Measurements from ENCODE around the gene UBE2Q1. TPM values are rescaled to one million over a fixed set of nuclear protein-coding genes. Genes with fewer than 3 reads are reported as not detected.

UBE2Q1 gene
- total and polyA plus RNA-seq, 2 donors from 2014 or later: 72.3 to 77.6 TPM

DNA sequence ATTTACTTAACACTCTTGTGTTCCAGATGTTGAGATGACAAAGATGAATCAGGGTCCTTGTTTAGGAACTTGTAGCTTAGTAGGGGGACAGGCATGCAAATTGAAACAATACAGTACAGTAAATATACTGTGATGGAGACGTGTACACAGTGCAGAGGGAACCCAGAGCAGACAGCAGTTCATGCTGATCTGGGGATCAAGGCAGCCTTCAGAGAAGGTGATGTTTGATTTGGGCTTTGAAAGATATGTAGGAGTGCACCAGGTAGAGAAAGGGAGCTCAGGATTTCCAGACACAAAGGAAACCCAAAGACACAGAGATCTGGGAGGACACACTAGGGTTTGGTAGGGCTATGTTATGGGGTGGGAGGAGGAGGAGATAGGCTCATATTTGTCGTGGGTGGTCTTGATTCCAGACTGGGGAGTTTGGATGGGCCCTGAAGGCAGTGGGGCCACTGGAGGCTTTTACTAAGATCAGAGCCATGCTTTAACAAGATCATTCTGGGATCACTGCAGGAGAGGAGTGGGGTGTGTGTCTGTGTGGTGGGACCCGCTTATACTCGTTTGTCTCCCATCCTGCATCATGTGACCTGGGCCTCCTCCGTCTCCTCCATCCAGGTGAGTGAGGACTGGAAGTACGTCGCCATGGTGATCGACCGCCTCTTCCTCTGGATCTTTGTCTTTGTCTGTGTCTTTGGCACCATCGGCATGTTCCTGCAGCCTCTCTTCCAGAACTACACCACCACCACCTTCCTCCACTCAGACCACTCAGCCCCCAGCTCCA, 16.9 kb upstream of the UBE2Q1 start:
- FAIRE-seq (no peak), DNase-seq (no peak)
- TF ChIP-seq, protein P1, sequence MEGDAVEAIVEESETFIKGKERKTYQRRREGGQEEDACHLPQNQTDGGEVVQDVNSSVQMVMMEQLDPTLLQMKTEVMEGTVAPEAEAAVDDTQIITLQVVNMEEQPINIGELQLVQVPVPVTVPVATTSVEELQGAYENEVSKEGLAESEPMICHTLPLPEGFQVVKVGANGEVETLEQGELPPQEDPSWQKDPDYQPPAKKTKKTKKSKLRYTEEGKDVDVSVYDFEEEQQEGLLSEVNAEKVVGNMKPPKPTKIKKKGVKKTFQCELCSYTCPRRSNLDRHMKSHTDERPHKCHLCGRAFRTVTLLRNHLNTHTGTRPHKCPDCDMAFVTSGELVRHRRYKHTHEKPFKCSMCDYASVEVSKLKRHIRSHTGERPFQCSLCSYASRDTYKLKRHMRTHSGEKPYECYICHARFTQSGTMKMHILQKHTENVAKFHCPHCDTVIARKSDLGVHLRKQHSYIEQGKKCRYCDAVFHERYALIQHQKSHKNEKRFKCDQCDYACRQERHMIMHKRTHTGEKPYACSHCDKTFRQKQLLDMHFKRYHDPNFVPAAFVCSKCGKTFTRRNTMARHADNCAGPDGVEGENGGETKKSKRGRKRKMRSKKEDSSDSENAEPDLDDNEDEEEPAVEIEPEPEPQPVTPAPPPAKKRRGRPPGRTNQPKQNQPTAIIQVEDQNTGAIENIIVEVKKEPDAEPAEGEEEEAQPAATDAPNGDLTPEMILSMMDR (IDR thresholded peaks at IDR 0.05; ENCODE audit: borderline replicate concordance, extremely low read depth, insufficient read depth): no peak
- H3K9me3 ChIP-seq (ENCODE audit: control insufficient read depth in 2 of 3, insufficient read depth in 1 of 3, low read length in 3 of 3): no peaks in the 10 kb centered on the region
- H3K36me3 ChIP-seq (ENCODE audit: control insufficient read depth in 2 of 3, insufficient read depth in 3 of 3, low read length in 3 of 3): peaks cover 0 to 10% (median 3%) of the 10 kb centered on the region in 3 donors
- no peak overlapping the region for H3K4me3 ChIP-seq (ENCODE audit: low read length in 3 of 3)
- H3K4me1 ChIP-seq (ENCODE audit: control insufficient read depth in 2 of 3, insufficient read depth in 2 of 3, low read depth in 1 of 3, low read length in 3 of 3): peaks cover 0 to 10% (median 0%) of the 10 kb centered on the region in 3 donors
- intact Hi-C loops (cut with DNase I): no loop called here
- no peak overlapping the region for H3K27ac ChIP-seq (ENCODE audit: low read depth in 2 of 2, low read length in 2 of 2)
- H3K9ac ChIP-seq (ENCODE audit: low read length in 3 of 3): no peak overlapping the region
- H3K27me3 ChIP-seq (ENCODE audit: control insufficient read depth, insufficient read depth, low read length): no peaks in the 10 kb centered on the region

GRCh38 chr1:154574716-154575115, 16.3 kb upstream of the UBE2Q1 start:
- DNase-seq (no peak), FAIRE-seq (no peak)
- no peaks in the 10 kb centered on the region for H3K9me3 ChIP-seq (ENCODE audit: control insufficient read depth in 2 of 3, insufficient read depth in 1 of 3, low read length in 3 of 3)
- no peak overlapping the region for H3K27ac ChIP-seq (ENCODE audit: low read depth in 2 of 2, low read length in 2 of 2)
- no peak overlapping the region for H3K4me3 ChIP-seq (ENCODE audit: low read length in 3 of 3)
- TF ChIP-seq, protein P1 (IDR thresholded peaks at IDR 0.05; ENCODE audit: borderline replicate concordance, extremely low read depth, insufficient read depth): no peak
- peaks cover 0 to 5% (median 0%) of the 10 kb centered on the region in 3 donors for H3K36me3 ChIP-seq (ENCODE audit: control insufficient read depth in 2 of 3, insufficient read depth in 3 of 3, low read length in 3 of 3)
- no peak overlapping the region for H3K9ac ChIP-seq (ENCODE audit: low read length in 3 of 3)
- H3K27me3 ChIP-seq (ENCODE audit: control insufficient read depth, insufficient read depth, low read length): no peaks in the 10 kb centered on the region
- peaks cover 0 to 10% (median 0%) of the 10 kb centered on the region in 3 donors for H3K4me1 ChIP-seq (ENCODE audit: control insufficient read depth in 2 of 3, insufficient read depth in 2 of 3, low read depth in 1 of 3, low read length in 3 of 3)
- intact Hi-C loops (cut with DNase I): no loop called here

DNA sequence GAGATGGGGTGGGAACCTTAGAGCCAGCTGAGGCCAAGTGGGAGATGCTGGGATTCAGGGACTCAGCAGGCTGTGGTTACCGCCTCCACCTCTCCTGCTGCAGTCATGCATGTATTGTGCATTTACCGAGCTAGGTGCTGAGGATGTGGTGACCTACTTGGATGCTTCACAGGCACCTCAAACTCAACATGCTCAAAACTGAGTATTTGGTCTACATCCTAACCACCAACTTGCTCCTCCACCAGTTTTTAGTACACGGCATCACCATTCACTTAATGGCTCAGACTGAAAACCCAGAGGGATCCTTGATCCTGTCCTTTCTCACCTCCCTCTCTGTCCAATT, 14.7 kb upstream of the UBE2Q1 start:
- no peak overlapping the region for H3K4me3 ChIP-seq (ENCODE audit: low read length in 3 of 3)
- peaks cover 0 to 10% (median 0%) of the 10 kb centered on the region in 3 donors for H3K4me1 ChIP-seq (ENCODE audit: control insufficient read depth in 2 of 3, insufficient read depth in 2 of 3, low read depth in 1 of 3, low read length in 3 of 3)
- TF ChIP-seq, protein P1 (IDR thresholded peaks at IDR 0.05; ENCODE audit: borderline replicate concordance, extremely low read depth, insufficient read depth): no peak
- no peaks in the 10 kb centered on the region for H3K9me3 ChIP-seq (ENCODE audit: control insufficient read depth in 2 of 3, insufficient read depth in 1 of 3, low read length in 3 of 3)
- H3K36me3 ChIP-seq (ENCODE audit: control insufficient read depth in 2 of 3, insufficient read depth in 3 of 3, low read length in 3 of 3): no peaks in the 10 kb centered on the region
- H3K27ac ChIP-seq (ENCODE audit: low read depth in 2 of 2, low read length in 2 of 2): no peak overlapping the region
- no peaks in the 10 kb centered on the region for H3K27me3 ChIP-seq (ENCODE audit: control insufficient read depth, insufficient read depth, low read length)
- FAIRE-seq: no peak
- intact Hi-C loops (cut with DNase I): no loop called here
- H3K9ac ChIP-seq (ENCODE audit: low read length in 3 of 3): no peak overlapping the region
- DNase-seq: no peak

Data from kidney (tissue), 14 donors.